HEK293 (cell line): ENCODE data around the gene AMIGO1.

Experiments
- CTCF ChIA-PET: fragments of 350-600 bp; formaldehyde crosslinking; extraction: SDS; loops from one replicate; lab custom pipeline; 2021; ENCODE audit warnings: antibody characterized with exemption; lab: Yijun Ruan, JAX
- POLR2A ChIA-PET: fragments of 300-600 bp; formaldehyde crosslinking; extraction: SDS; loops from one replicate; lab custom pipeline; 2020; ENCODE audit warnings: antibody characterized with exemption, inconsistent platforms; lab: Yijun Ruan, JAX
- H3K27ac ChIP-seq: fragments of 200-500 bp; sonication (Bioruptor generic); 2 replicates; pipeline ENCODE4 v1.5.1; 2014; ENCODE audit warnings: low read depth, low read length, control low read depth, inconsistent platforms; ENCODE audit errors: extremely low read depth
- H3K36me3 ChIP-seq, 2 experiments: fragments of 200-500 bp in 1 of 2; sonication (Bioruptor generic) in 1 of 2; 1 replicate in 1 of 2; 2 replicates in 1 of 2; pipeline ENCODE4 v1.5.1; 2014 to 2017; ENCODE audit warnings: inconsistent platforms in 2 of 2, low read length in 2 of 2; ENCODE audit not compliant: control insufficient read depth in 2 of 2, insufficient read depth in 1 of 2
- H3K4me1 ChIP-seq: fragments of 200-500 bp; sonication (Bioruptor generic); 2 replicates; pipeline ENCODE4 v1.5.1; 2014; ENCODE audit warnings: mild to moderate bottlenecking, low read length, inconsistent platforms; ENCODE audit not compliant: control insufficient read depth, insufficient read depth
- H3K4me3 ChIP-seq: 2 replicates; pipeline ENCODE4 v1.5.1; 2011; ENCODE audit warnings: low read depth, mild to moderate bottlenecking, control low read depth, low read length, moderate library complexity
- H3K9me3 ChIP-seq: fragments of 200-500 bp; sonication (Bioruptor generic); 2 replicates; pipeline ENCODE4 v1.5.1; 2014; ENCODE audit warnings: low read depth, low read length, inconsistent platforms; ENCODE audit not compliant: control insufficient read depth, insufficient read depth
- BCL11B ChIP-seq: fragments of 450-650 bp; formaldehyde crosslinking; IDR thresholded peaks from 2 replicates; pipeline ENCODE4 v1.5.1; 2016; ENCODE audit warnings: low read depth, missing biosample characterization, missing genetic modification characterization
- KLF9 ChIP-seq: fragments of 450-650 bp; formaldehyde crosslinking; IDR thresholded peaks from 2 replicates; pipeline ENCODE4 v1.5.1; 2016; ENCODE audit warnings: missing biosample characterization, missing genetic modification characterization, low read depth
- SP7 ChIP-seq: fragments of 450-650 bp; formaldehyde crosslinking; IDR thresholded peaks from 2 replicates; pipeline ENCODE4 v1.5.1; 2016; ENCODE audit warnings: missing biosample characterization, missing genetic modification characterization
- ZBTB1 ChIP-seq: fragments of 450-650 bp; formaldehyde crosslinking; IDR thresholded peaks from 2 replicates; pipeline ENCODE4 v1.5.1; 2016; ENCODE audit warnings: missing biosample characterization, missing genetic modification characterization
- ZBTB17 ChIP-seq: fragments of 450-650 bp; formaldehyde crosslinking; IDR thresholded peaks from 2 replicates; pipeline ENCODE4 v1.5.1; 2016; ENCODE audit warnings: missing biosample characterization, missing genetic modification characterization
- ZBTB48 ChIP-seq: fragments of 450-650 bp; formaldehyde crosslinking; IDR thresholded peaks from 2 replicates; pipeline ENCODE4 v1.5.1; 2016; ENCODE audit warnings: missing biosample characterization, missing genetic modification characterization
- ZFHX2 ChIP-seq: fragments of 450-650 bp; formaldehyde crosslinking; conservative IDR thresholded peaks from 2 replicates; pipeline ENCODE4 v1.5.1; 2016; ENCODE audit warnings: missing biosample characterization, missing genetic modification characterization
- ZNF148 ChIP-seq: fragments of 450-650 bp; formaldehyde crosslinking; IDR thresholded peaks from 2 replicates; pipeline ENCODE4 v1.5.0; 2017; ENCODE audit warnings: missing biosample characterization, missing genetic modification characterization, borderline replicate concordance
- ZNF16 ChIP-seq: fragments of 450-650 bp; formaldehyde crosslinking; IDR thresholded peaks from 2 replicates; pipeline ENCODE4 v1.5.1; 2016; ENCODE audit warnings: low read depth, missing biosample characterization, missing genetic modification characterization
- ZNF169 ChIP-seq: fragments of 450-650 bp; formaldehyde crosslinking; IDR thresholded peaks from 2 replicates; pipeline ENCODE4 v1.5.1; 2016; ENCODE audit warnings: missing biosample characterization, missing genetic modification characterization
- ZNF202 ChIP-seq: fragments of 450-650 bp; formaldehyde crosslinking; IDR thresholded peaks from 2 replicates; pipeline ENCODE4 v1.5.1; 2016; ENCODE audit warnings: missing biosample characterization, missing genetic modification characterization, borderline replicate concordance
- ZNF24 ChIP-seq: fragments of 450-650 bp; formaldehyde crosslinking; IDR thresholded peaks from 2 replicates; pipeline ENCODE4 v1.5.1; 2016; ENCODE audit warnings: missing biosample characterization, missing genetic modification characterization
- ZNF280C ChIP-seq: fragments of 450-650 bp; formaldehyde crosslinking; IDR thresholded peaks from 2 replicates; pipeline ENCODE4 v1.5.1; 2016; ENCODE audit warnings: missing biosample characterization, missing genetic modification characterization
- ZNF292 ChIP-seq: fragments of 450-650 bp; formaldehyde crosslinking; IDR thresholded peaks from 2 replicates; pipeline ENCODE4 v1.5.1; 2016; ENCODE audit warnings: low read depth, missing biosample characterization, missing genetic modification characterization, borderline replicate concordance
- ZNF335 ChIP-seq: fragments of 450-650 bp; formaldehyde crosslinking; conservative IDR thresholded peaks from 2 replicates; pipeline ENCODE4 v1.5.1; 2016; ENCODE audit warnings: missing biosample characterization, missing genetic modification characterization
- ZNF341 ChIP-seq: fragments of 450-650 bp; formaldehyde crosslinking; IDR thresholded peaks from 2 replicates; pipeline ENCODE4; 2016; ENCODE audit warnings: low read depth, missing biosample characterization, missing genetic modification characterization
- ZNF350 ChIP-seq: fragments of 450-650 bp; formaldehyde crosslinking; IDR thresholded peaks from 2 replicates; pipeline ENCODE4 v1.5.0; 2017; ENCODE audit warnings: missing biosample characterization, mild to moderate bottlenecking, missing genetic modification characterization
- ZNF354C ChIP-seq: fragments of 450-650 bp; formaldehyde crosslinking; IDR thresholded peaks from 2 replicates; pipeline ENCODE4 v1.5.1; 2016; ENCODE audit warnings: missing biosample characterization, missing genetic modification characterization, low read depth, borderline replicate concordance
- ZNF366 ChIP-seq: fragments of 450-650 bp; formaldehyde crosslinking; conservative IDR thresholded peaks from 2 replicates; pipeline ENCODE4 v1.5.1; 2016; ENCODE audit warnings: missing biosample characterization, missing genetic modification characterization
- ZNF513 ChIP-seq: fragments of 450-650 bp; IDR thresholded peaks from 2 replicates; pipeline ENCODE4 v1.5.1; 2018; ENCODE audit warnings: missing biosample characterization, missing genetic modification characterization
- ZNF561 ChIP-seq: fragments of 450-650 bp; IDR thresholded peaks from 2 replicates; pipeline ENCODE4 v1.5.1; 2018; ENCODE audit warnings: missing biosample characterization, missing genetic modification characterization, borderline replicate concordance
- ZNF629 ChIP-seq: fragments of 450-650 bp; formaldehyde crosslinking; IDR thresholded peaks from 2 replicates; pipeline ENCODE4 v1.5.1; 2017; ENCODE audit warnings: missing biosample characterization, missing genetic modification characterization
- ZNF654 ChIP-seq: fragments of 450-650 bp; formaldehyde crosslinking; IDR thresholded peaks from 2 replicates; pipeline ENCODE4 v1.5.1; 2016; ENCODE audit warnings: low read depth, missing biosample characterization, missing genetic modification characterization
- ZNF660 ChIP-seq: fragments of 450-650 bp; IDR thresholded peaks from 2 replicates; pipeline ENCODE4 v1.5.1; 2018; ENCODE audit warnings: missing biosample characterization, mild to moderate bottlenecking, missing genetic modification characterization
- ZNF76 ChIP-seq: fragments of 450-650 bp; formaldehyde crosslinking; IDR thresholded peaks from 2 replicates; pipeline ENCODE4; 2016; ENCODE audit warnings: low read depth, missing biosample characterization, missing genetic modification characterization, borderline replicate concordance
- ZNF792 ChIP-seq: fragments of 450-650 bp; formaldehyde crosslinking; IDR thresholded peaks from 2 replicates; pipeline ENCODE4 v1.5.1; 2016; ENCODE audit warnings: missing biosample characterization, missing genetic modification characterization
- ZNF843 ChIP-seq: fragments of 450-650 bp; formaldehyde crosslinking; IDR thresholded peaks from 2 replicates; pipeline ENCODE4 v1.5.1; 2016; ENCODE audit warnings: missing biosample characterization, missing genetic modification characterization
- TF ChIP-seq, protein P1 (sequence below): fragments of 450-650 bp; formaldehyde crosslinking; IDR thresholded peaks from 2 replicates; pipeline ENCODE4 v1.5.1; 2016; ENCODE audit warnings: missing biosample characterization, missing genetic modification characterization
- TF ChIP-seq, protein P2 (sequence below): fragments of 450-650 bp; formaldehyde crosslinking; IDR thresholded peaks from 2 replicates; pipeline ENCODE4 v1.5.1; 2016; ENCODE audit warnings: missing biosample characterization, missing genetic modification characterization

Gene AMIGO1

GRCh38 chr1:109484519-109484975, 25.0 kb downstream of the AMIGO1 start:
- H3K27ac ChIP-seq = no peak overlapping the region; the same call in 1 of the 2 replicates
- POLR2A ChIA-PET = interaction anchor here (1.2 to 1.6 kb wide), 5 partner anchors 15 to 84 kb away, joined by 3 to 5 read pairs (median 4); partner anchors contain the start of gene PSMA5
- TF ChIP-seq, protein P1, sequence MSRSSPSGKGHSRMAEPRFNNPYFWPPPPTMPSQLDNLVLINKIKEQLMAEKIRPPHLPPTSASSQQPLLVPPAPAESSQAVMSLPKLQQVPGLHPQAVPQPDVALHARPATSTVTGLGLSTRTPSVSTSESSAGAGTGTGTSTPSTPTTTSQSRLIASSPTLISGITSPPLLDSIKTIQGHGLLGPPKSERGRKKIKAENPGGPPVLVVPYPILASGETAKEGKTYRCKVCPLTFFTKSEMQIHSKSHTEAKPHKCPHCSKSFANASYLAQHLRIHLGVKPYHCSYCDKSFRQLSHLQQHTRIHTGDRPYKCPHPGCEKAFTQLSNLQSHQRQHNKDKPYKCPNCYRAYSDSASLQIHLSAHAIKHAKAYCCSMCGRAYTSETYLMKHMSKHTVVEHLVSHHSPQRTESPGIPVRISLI = no peak
- TF ChIP-seq BCL11B (tag by site-specific recombination) (no peak), ZBTB17 (peak; percentile 84; the same call in 1 of the 2 replicates), ZBTB48 (no peak; the same call in 1 of the 2 replicates), ZNF16 (tag by site-specific recombination) (no peak), ZNF792 (tag by site-specific recombination) (no peak), ZNF24 (tag by site-specific recombination) (no peak), ZNF660 (tag by site-specific recombination) (no peak), ZBTB1 (tag by site-specific recombination) (no peak), ZNF169 (no peak), ZNF629 (tag by site-specific recombination) (no peak), ZNF76 (tag by site-specific recombination) (0 out of 2 replicates have a peak, but pooled peaks have one; percentile 2), KLF9 (tag by site-specific recombination) (no peak; the same call in 1 of the 2 replicates), ZNF292 (tag by site-specific recombination) (no peak), ZNF561 (no peak), ZNF513 (tag by site-specific recombination) (no peak), ZNF654 (no peak), ZNF350 (tag by site-specific recombination) (no peak), ZNF843 (no peak; the same call in 1 of the 2 replicates), ZFHX2 (peak; percentile 1; the same call in 1 of the 2 replicates), ZNF202 (no peak), ZNF335 (tag by site-specific recombination) (peak; percentile 66; the same call in 1 of the 2 replicates), ZNF280C (no peak), SP7 (no peak), ZNF148 (tag by site-specific recombination) (no peak), ZNF354C (tag by site-specific recombination) (no peak), ZNF341 (tag by site-specific recombination) (peak; percentile 91), ZNF366 (tag by site-specific recombination) (peak; percentile 99)
- TF ChIP-seq, protein P2, sequence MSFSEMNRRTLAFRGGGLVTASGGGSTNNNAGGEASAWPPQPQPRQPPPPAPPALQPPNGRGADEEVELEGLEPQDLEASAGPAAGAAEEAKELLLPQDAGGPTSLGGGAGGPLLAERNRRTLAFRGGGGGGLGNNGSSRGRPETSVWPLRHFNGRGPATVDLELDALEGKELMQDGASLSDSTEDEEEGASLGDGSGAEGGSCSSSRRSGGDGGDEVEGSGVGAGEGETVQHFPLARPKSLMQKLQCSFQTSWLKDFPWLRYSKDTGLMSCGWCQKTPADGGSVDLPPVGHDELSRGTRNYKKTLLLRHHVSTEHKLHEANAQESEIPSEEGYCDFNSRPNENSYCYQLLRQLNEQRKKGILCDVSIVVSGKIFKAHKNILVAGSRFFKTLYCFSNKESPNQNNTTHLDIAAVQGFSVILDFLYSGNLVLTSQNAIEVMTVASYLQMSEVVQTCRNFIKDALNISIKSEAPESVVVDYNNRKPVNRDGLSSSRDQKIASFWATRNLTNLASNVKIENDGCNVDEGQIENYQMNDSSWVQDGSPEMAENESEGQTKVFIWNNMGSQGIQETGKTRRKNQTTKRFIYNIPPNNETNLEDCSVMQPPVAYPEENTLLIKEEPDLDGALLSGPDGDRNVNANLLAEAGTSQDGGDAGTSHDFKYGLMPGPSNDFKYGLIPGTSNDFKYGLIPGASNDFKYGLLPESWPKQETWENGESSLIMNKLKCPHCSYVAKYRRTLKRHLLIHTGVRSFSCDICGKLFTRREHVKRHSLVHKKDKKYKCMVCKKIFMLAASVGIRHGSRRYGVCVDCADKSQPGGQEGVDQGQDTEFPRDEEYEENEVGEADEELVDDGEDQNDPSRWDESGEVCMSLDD (tag by site-specific recombination) = no peak
- TF ChIP-seq, all 188 proteins: peak for 6
- Histone ChIP-seq H3K36me3 (peaks cover 0 to 32% of the 10 kb centered on the region in 2 experiments; a peak in 1 of 3 replicates), H3K9me3 (no peaks in the 10 kb centered on the region), H3K4me1 (no peaks in the 10 kb centered on the region), H3K4me3 (peak overlapping the region; percentile 60)
- CTCF ChIA-PET = interaction anchor here (0.6 to 36.3 kb wide), 7 partner anchors 8 to 372 kb away, joined by 3 to 1152 read pairs (median 6); partner anchors contain the start of genes CYB561D1 and GPR61
